ENCODE results near the gene FAM193A.
A peak's percentile ranks its signal among the peaks of the same experiment; 100 is the strongest.
"Not testable (repeated sequence)": the region's sequence is repeated elsewhere in the genome, so short reads cannot be mapped to it uniquely, and the experiment has no call there.

The FAM193A gene

DNA sequence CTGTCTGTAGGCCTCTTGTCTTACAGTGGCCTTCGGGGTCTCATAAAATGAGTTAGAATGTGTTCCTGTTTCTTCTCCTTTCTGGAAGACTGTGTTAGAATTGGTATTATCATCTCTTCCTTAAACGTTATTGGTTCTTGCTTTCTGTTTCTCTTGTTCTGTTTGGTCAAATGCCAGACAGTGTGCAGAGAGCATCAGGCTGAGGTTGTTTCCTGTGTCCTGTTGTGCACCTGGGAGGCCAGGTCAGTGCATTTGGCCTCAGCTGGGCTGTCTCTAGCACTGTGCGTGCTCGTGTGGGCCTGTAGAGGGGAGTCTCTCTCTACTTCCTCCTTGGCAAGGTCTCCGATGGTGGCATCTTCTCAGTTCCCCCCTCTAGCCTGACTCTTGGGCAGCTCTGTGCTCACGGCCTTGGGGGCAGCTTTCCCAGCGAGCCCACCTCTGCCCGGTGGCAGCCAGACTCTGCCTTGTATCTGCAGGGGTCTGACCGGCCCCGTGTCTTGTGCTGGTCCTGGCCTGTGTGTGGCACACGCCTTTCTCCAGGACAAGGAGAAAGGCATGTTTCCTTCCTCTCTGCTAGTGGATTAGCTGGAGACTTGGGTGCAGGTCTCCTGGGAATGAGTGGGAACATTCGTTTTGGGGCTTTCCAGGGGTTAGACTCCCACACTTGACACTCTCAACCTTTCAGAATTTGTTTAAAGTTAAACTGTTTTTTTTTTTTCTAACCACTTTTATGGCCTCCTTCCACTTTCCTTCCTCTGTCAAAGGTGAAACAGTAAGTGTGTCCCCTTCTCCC, 62.3 kb downstream of the FAM193A start:
- Histone ChIP-seq H3K9ac (ENCODE audit: low read depth, low read length) (peak overlapping the region; percentile 56; the same call in 1 of the 2 replicates), H3K27me3 (ENCODE audit: insufficient read depth, low read length) (no peaks in the 10 kb centered on the region), H3K9me3 (ENCODE audit: insufficient read depth, low read depth, low read length) (no peaks in the 10 kb centered on the region), H3K27ac (ENCODE audit: low read length) (peak overlapping the region; percentile 6), H3K36me3 (ENCODE audit: insufficient read depth, low read depth, low read length) (peaks cover 30% of the 10 kb centered on the region; the same call in 1 of the 2 replicates), H3K4me3 (ENCODE audit: low read length) (no peak overlapping the region), H3K4me1 (ENCODE audit: insufficient read depth, low read length) (peaks cover 35% of the 10 kb centered on the region)

- peaks cover 31% of the 10 kb centered on the region; the same call in 1 of the 2 replicates for H3K36me3 ChIP-seq (ENCODE audit: insufficient read depth, low read depth, low read length)
- H3K27ac ChIP-seq (ENCODE audit: low read length), result no peak overlapping the region
- H3K9ac ChIP-seq (ENCODE audit: low read depth, low read length), result peak overlapping the region; percentile 42; the same call in 1 of the 2 replicates
- no peak overlapping the region for H3K4me3 ChIP-seq (ENCODE audit: low read length)
- H3K27me3 ChIP-seq (ENCODE audit: insufficient read depth, low read length), result no peaks in the 10 kb centered on the region
- H3K4me1 ChIP-seq (ENCODE audit: insufficient read depth, low read length), result peaks cover 29% of the 10 kb centered on the region
- H3K9me3 ChIP-seq (ENCODE audit: insufficient read depth, low read depth, low read length), result no peaks in the 10 kb centered on the region
These were observed 62.8 kb downstream of the FAM193A start for GRCh38 chr4:2599304-2599654.

- H3K36me3 ChIP-seq (ENCODE audit: insufficient read depth, low read depth, low read length), result peaks cover 33% of the 10 kb centered on the region; the same call in 1 of the 2 replicates
- H3K9ac ChIP-seq (ENCODE audit: low read depth, low read length), result no peak overlapping the region
- no peaks in the 10 kb centered on the region for H3K9me3 ChIP-seq (ENCODE audit: insufficient read depth, low read depth, low read length)
- no peaks in the 10 kb centered on the region for H3K27me3 ChIP-seq (ENCODE audit: insufficient read depth, low read length)
- H3K27ac ChIP-seq (ENCODE audit: low read length), result no peak overlapping the region
- peaks cover 27% of the 10 kb centered on the region for H3K4me1 ChIP-seq (ENCODE audit: insufficient read depth, low read length)
- no peak overlapping the region for H3K4me3 ChIP-seq (ENCODE audit: low read length)
These were observed 64.4 kb downstream of the FAM193A start for GRCh38 chr4:2600878-2601277.

GRCh38 chr4:2604614-2605013, 68.2 kb downstream of the FAM193A start:
- Histone ChIP-seq H3K9ac (ENCODE audit: low read depth, low read length) (no peak overlapping the region), H3K4me1 (ENCODE audit: insufficient read depth, low read length) (no peaks in the 10 kb centered on the region; the same call in 1 of the 2 replicates), H3K27ac (ENCODE audit: low read length) (no peak overlapping the region), H3K4me3 (ENCODE audit: low read length) (no peak overlapping the region), H3K36me3 (ENCODE audit: insufficient read depth, low read depth, low read length) (peaks cover 21% of the 10 kb centered on the region; the same call in 1 of the 2 replicates), H3K27me3 (ENCODE audit: insufficient read depth, low read length) (no peaks in the 10 kb centered on the region), H3K9me3 (ENCODE audit: insufficient read depth, low read depth, low read length) (no peaks in the 10 kb centered on the region)

- Histone ChIP-seq H3K27ac (ENCODE audit: low read length) (no peak overlapping the region), H3K9me3 (ENCODE audit: insufficient read depth, low read depth, low read length) (no peaks in the 10 kb centered on the region), H3K4me1 (ENCODE audit: insufficient read depth, low read length) (no peaks in the 10 kb centered on the region), H3K27me3 (ENCODE audit: insufficient read depth, low read length) (no peaks in the 10 kb centered on the region), H3K9ac (ENCODE audit: low read depth, low read length) (no peak overlapping the region), H3K36me3 (ENCODE audit: insufficient read depth, low read depth, low read length) (peaks cover 5% of the 10 kb centered on the region; the same call in 1 of the 2 replicates), H3K4me3 (ENCODE audit: low read length) (no peak overlapping the region)
These were observed 70.6 kb downstream of the FAM193A start for GRCh38 chr4:2606960-2607506.

DNA sequence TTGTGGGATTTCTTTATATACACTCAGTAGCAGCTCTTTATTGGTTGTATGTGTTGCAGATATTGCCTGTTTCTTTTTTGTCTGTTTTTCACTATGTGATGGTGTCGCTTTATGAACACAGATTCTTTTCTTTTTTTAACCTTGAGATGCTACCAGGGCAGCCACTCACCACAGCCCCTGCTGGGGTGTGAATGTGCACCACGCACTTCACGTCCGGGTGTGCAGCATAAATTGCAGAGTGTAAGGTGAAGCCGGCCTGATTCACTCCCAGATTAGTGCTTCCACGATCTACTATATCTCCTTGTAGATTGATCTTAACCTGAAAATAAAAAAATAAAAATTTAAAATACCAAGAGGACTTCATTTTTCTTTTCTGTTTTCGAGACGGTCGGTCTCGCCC, 71.4 kb downstream of the FAM193A start:
- Histone ChIP-seq H3K9ac (ENCODE audit: low read depth, low read length) (no peak overlapping the region), H3K27ac (ENCODE audit: low read length) (no peak overlapping the region), H3K36me3 (ENCODE audit: insufficient read depth, low read depth, low read length) (0 out of 2 replicates have a peak, but pooled peaks cover 3% of the 10 kb centered on the region), H3K27me3 (ENCODE audit: insufficient read depth, low read length) (no peaks in the 10 kb centered on the region), H3K4me1 (ENCODE audit: insufficient read depth, low read length) (no peaks in the 10 kb centered on the region), H3K9me3 (ENCODE audit: insufficient read depth, low read depth, low read length) (no peaks in the 10 kb centered on the region), H3K4me3 (ENCODE audit: low read length) (no peak overlapping the region)

DNA sequence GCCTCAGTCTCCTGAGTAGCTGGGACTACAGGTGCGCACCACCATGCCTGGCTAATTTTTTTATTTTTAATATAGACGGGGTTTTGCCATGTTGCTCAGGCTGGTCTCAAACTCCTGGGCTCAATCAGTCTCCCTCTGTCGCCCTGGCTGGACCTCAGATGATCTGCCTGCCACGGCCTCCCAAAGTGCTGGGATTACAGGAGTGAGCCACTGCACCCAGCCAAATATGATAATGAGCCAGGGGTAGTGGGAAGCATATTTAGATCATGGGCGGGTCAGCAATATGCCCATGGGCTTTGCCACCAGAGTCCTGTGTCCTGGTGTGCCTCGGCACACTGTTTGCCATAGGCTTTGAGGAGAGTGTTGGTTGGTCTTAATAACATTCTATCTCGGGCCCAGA, 71.8 kb downstream of the FAM193A start:
- Histone ChIP-seq H3K27ac (ENCODE audit: low read length) (no peak overlapping the region), H3K9me3 (ENCODE audit: insufficient read depth, low read depth, low read length) (no peaks in the 10 kb centered on the region), H3K4me1 (ENCODE audit: insufficient read depth, low read length) (no peaks in the 10 kb centered on the region), H3K27me3 (ENCODE audit: insufficient read depth, low read length) (no peaks in the 10 kb centered on the region), H3K4me3 (ENCODE audit: low read length) (no peak overlapping the region), H3K9ac (ENCODE audit: low read depth, low read length) (no peak overlapping the region), H3K36me3 (ENCODE audit: insufficient read depth, low read depth, low read length) (0 out of 2 replicates have a peak, but pooled peaks cover 3% of the 10 kb centered on the region)

DNA sequence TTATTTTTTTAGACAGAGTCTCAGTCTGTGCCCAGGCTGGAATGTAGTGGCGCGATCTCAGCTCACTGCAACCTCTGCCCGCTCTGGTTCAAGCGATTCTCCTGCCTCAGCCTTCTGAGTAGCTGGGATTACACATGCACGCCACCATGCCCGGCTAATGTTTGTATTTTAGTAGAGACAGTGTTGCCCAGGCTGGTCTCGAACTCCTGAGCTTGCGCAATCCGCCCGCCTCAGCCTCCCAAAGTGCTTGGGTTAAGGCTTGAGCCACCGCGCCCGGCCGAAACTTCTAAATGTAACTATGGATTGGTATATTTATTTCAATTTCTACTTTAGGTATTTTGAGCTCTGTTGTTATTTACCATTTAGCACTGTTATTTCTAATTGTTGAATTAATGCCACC, 79.4 kb downstream of the FAM193A start:
- no peak overlapping the region for H3K4me3 ChIP-seq (ENCODE audit: low read length)
- H3K27me3 ChIP-seq (ENCODE audit: insufficient read depth, low read length), result no peaks in the 10 kb centered on the region
- H3K27ac ChIP-seq (ENCODE audit: low read length), result no peak overlapping the region
- H3K4me1 ChIP-seq (ENCODE audit: insufficient read depth, low read length), result peaks cover 11% of the 10 kb centered on the region; the same call in 1 of the 2 replicates
- no peak overlapping the region for H3K9ac ChIP-seq (ENCODE audit: low read depth, low read length)
- H3K36me3 ChIP-seq (ENCODE audit: insufficient read depth, low read depth, low read length), result no peaks in the 10 kb centered on the region
- no peaks in the 10 kb centered on the region for H3K9me3 ChIP-seq (ENCODE audit: insufficient read depth, low read depth, low read length)

DNA sequence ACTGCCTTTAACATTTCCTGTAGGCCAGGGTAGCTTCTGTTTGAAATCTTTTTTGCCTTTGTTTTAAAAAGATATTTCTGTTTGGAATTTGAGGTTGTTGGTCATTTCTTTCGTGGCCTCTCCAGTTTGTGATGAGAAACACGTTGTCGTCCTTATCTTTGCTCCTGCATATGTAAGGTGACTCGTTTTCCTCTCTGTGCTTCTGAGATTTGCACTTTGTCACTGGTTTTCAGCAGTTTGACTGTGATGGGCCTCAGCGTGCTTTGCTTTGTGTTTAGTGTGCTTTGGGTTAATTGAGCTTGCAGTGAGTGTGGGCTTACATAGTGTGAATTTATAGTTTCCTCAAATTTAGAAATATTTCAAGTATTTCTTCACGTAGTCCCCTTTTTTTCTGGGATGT, 81.5 kb downstream of the FAM193A start:
- Histone ChIP-seq H3K9ac (ENCODE audit: low read depth, low read length) (0 out of 2 replicates have a peak overlapping the region, but pooled peaks have one; percentile 8), H3K36me3 (ENCODE audit: insufficient read depth, low read depth, low read length) (no peaks in the 10 kb centered on the region), H3K27ac (ENCODE audit: low read length) (no peak overlapping the region), H3K27me3 (ENCODE audit: insufficient read depth, low read length) (no peaks in the 10 kb centered on the region), H3K4me3 (ENCODE audit: low read length) (no peak overlapping the region), H3K9me3 (ENCODE audit: insufficient read depth, low read depth, low read length) (no peaks in the 10 kb centered on the region), H3K4me1 (ENCODE audit: insufficient read depth, low read length) (peaks cover 21% of the 10 kb centered on the region; the same call in 1 of the 2 replicates)

DNA sequence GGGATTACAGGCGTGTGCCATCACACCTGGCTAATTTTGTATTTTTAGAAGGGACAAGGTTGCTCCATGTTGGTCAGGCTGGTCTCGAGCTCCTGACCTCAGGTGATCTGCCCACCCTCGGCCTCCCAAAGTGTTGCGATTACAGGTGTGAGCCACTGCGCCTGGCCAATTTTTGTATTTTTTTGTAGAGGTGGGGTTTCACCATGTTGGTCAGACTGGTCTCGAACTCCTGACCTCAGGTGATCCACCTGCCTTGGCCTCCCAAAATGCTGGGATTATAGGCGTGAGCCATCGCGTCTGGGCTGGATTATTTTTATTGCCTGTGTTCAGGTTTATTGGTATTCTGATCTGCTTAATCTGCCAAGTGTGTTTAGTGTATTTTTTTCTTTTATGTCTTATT, 82.3 kb downstream of the FAM193A start:
- H3K4me1 ChIP-seq (ENCODE audit: insufficient read depth, low read length), result peaks cover 21% of the 10 kb centered on the region; the same call in 1 of the 2 replicates
- H3K36me3 ChIP-seq (ENCODE audit: insufficient read depth, low read depth, low read length); H3K9me3 ChIP-seq (ENCODE audit: insufficient read depth, low read depth, low read length); H3K27me3 ChIP-seq (ENCODE audit: insufficient read depth, low read length); H3K4me3 ChIP-seq (ENCODE audit: low read length); H3K27ac ChIP-seq (ENCODE audit: low read length); H3K9ac ChIP-seq (ENCODE audit: low read depth, low read length): not testable (repeated sequence)

DNA sequence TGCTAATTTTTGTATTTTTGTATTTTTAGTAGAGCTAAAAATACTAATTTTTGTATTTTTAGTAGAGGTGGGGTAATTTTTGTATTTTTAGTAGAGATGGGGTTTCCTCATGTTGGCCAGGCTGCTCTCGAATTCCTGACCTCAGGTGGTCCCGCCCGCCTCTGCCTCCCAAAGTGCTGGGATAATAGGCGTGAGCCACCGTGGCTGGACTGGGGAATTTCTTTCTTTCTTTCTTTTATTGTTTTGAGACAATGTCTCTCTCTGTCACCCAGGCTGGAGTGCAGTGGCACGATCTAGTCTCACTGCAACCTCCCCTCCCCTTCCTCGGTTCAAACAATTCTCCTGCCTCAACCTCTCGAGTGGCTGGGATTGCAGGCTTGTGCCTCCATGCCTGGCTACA, 83.0 kb downstream of the FAM193A start:
- Histone ChIP-seq H3K9ac (ENCODE audit: low read depth, low read length) (no peak overlapping the region), H3K27ac (ENCODE audit: low read length) (no peak overlapping the region), H3K4me1 (ENCODE audit: insufficient read depth, low read length) (peaks cover 21% of the 10 kb centered on the region; the same call in 1 of the 2 replicates), H3K36me3 (ENCODE audit: insufficient read depth, low read depth, low read length) (no peaks in the 10 kb centered on the region), H3K9me3 (ENCODE audit: insufficient read depth, low read depth, low read length) (no peaks in the 10 kb centered on the region), H3K4me3 (ENCODE audit: low read length) (no peak overlapping the region), H3K27me3 (ENCODE audit: insufficient read depth, low read length) (no peaks in the 10 kb centered on the region)

- no peak overlapping the region for H3K27ac ChIP-seq (ENCODE audit: low read length)
- H3K4me1 ChIP-seq (ENCODE audit: insufficient read depth, low read length), result peaks cover 21% of the 10 kb centered on the region; the same call in 1 of the 2 replicates
- peaks cover 15% of the 10 kb centered on the region for H3K36me3 ChIP-seq (ENCODE audit: insufficient read depth, low read depth, low read length)
- H3K27me3 ChIP-seq (ENCODE audit: insufficient read depth, low read length), result no peaks in the 10 kb centered on the region
- no peak overlapping the region for H3K4me3 ChIP-seq (ENCODE audit: low read length)
- H3K9ac ChIP-seq (ENCODE audit: low read depth, low read length), result no peak overlapping the region
- no peaks in the 10 kb centered on the region for H3K9me3 ChIP-seq (ENCODE audit: insufficient read depth, low read depth, low read length)
These were observed 85.0 kb downstream of the FAM193A start for GRCh38 chr4:2621419-2621818.

All from iPS-20b (cell line).